GM21423 (cell line): Measurements from ENCODE around the gene OR52E1.

ENCODE experiments used
- ATAC-seq: cut with Tn5 transposase; IDR thresholded peaks from one replicate; pipeline ENCODE4 v1.9.1; 2021; ENCODE audit warnings: mild to moderate bottlenecking, moderate library complexity; ENCODE audit not compliant: unreplicated experiment

Gene OR52E1

DNA sequence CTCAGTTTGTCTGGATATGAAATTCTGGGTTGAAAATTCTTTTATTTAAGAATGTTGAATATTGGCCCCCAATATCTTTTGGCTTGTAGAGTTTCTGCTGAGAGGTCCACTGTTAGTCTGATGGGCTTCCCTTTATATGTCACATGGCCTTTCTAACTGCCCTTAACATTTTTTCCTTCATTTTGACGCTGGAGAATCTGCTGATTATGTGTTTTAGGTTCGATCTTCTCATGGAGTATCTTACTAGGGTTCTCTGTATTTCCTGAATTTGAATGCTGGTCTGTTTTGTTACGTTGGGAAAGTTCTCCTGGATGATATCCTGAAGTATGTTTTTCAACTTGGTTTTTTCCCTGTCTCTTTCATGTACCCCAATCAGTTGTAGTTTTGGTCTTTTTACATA is 46.0 kb downstream of the OR52E1 start:
- no peak for ATAC-seq

DNA sequence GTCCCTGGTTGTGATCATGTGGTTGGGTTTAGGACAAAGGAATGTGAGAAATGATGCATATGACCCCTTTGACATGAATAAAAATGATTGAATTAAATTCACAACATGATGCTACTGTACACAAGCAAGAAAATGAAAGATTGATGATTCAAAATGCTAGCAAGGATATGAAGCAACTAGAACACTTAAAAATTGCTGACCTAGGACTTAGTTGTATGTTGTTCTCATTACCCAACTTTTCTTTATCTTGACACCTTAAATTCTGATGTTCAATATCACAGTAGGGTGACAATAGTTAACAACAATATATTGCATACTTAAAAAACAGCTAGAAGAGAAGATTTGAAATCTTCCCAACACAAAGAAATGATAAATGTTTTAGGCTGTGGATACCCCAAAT is 48.2 kb downstream of the OR52E1 start:
- ATAC-seq: no peak

DNA sequence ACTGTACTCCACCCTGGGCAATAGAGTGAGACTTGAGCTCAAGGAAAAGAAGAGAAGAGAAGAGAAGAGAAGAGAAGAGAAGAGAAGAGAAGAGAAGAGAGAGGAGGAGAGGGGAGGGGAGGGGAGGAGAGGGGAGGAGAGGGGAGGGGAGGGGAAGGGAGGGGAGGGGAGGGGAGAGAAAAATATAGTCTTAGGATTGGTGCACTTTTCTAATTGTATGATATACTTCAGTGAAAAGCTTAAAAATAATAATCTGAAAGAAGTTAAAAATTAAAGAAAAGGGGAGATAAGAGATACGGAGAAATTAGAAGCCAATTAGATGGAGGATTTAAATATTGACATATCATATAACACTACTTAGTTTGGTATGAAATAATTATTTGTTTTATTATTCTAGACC is 49.5 kb downstream of the OR52E1 start:
- no peak for ATAC-seq
